GM12872 (cell line): Measurements from ENCODE around the gene DAPK2.

Source experiments
- TF ChIP-seq, protein P1 (sequence below): IDR thresholded peaks from 3 replicates; pipeline ENCODE4 v1.5.1; 2011; ENCODE audit warnings: low read depth, mild to moderate bottlenecking, low read length, moderate library complexity; ENCODE audit not compliant: insufficient read depth

The DAPK2 gene

DNA sequence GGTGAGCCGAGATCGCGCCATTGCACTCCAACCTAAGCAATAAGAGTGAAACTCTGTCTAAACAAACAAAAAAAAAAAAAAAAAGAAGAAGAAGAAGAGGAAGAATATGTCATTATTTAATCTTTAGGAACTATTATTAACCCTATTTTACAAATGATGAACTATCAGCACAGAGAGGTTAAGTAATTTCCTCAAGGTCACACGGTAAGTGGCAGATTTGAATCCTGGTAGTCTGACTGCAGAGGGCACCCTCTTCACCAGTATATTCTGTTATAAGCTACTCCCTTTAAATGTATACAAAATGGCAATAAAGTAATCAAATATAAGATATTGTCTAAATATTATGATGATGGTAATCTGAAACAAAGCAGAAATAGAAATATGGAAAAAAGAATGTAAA lies 135.1 kb downstream of the DAPK2 start:
- TF ChIP-seq, protein P1, sequence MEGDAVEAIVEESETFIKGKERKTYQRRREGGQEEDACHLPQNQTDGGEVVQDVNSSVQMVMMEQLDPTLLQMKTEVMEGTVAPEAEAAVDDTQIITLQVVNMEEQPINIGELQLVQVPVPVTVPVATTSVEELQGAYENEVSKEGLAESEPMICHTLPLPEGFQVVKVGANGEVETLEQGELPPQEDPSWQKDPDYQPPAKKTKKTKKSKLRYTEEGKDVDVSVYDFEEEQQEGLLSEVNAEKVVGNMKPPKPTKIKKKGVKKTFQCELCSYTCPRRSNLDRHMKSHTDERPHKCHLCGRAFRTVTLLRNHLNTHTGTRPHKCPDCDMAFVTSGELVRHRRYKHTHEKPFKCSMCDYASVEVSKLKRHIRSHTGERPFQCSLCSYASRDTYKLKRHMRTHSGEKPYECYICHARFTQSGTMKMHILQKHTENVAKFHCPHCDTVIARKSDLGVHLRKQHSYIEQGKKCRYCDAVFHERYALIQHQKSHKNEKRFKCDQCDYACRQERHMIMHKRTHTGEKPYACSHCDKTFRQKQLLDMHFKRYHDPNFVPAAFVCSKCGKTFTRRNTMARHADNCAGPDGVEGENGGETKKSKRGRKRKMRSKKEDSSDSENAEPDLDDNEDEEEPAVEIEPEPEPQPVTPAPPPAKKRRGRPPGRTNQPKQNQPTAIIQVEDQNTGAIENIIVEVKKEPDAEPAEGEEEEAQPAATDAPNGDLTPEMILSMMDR = no peak

DNA sequence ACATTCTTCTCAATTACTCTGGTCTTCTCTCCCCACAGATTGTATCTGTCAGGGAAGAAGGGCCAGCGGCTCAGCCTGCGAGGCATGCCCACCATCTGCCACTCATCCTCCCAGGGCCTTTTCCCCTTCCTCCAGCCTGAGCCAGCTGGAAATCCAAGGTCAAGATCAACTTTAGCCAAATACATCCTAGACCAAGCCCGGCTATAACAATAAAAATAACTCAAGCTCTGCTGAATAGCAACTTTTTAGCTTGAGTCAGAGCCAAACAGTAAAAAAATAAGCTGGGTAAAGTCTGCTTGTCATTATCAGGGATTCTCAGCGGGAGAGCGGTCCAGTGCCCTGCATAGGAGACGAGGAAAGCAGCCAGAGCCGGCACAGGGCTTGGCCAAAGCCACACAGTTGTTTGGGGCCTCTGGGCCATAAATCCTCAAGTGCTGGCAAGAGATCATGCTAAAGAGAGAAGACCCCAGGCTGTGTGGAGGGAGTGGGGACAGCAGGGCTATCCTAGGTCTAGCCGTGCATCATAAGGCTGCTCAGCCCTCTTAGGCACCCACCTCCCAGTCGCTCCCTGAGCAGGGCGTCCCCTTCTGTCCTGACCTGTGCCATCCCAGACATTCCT lies 136.4 kb downstream of the DAPK2 start:
- TF ChIP-seq, protein P1 = no peak

DNA sequence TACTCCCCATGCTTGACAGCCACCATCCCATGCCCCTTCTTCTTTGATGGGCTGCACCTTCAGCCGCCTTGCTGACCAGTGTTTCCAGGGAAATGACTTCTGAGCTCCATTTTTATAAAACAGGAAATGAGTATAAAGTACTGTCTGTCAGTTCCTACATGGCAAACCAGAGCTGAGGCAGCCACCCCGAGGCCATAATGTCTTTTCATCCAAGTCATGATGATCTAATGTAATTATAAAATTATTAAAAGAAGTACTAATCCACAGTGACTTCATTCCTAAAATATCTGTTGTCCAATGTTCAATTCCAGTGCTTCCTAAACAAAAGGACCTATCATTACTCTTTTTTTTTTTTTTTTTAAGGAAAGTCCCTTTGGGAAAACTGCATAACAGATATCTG lies 137.3 kb downstream of the DAPK2 start:
- TF ChIP-seq, protein P1 = no peak

DNA sequence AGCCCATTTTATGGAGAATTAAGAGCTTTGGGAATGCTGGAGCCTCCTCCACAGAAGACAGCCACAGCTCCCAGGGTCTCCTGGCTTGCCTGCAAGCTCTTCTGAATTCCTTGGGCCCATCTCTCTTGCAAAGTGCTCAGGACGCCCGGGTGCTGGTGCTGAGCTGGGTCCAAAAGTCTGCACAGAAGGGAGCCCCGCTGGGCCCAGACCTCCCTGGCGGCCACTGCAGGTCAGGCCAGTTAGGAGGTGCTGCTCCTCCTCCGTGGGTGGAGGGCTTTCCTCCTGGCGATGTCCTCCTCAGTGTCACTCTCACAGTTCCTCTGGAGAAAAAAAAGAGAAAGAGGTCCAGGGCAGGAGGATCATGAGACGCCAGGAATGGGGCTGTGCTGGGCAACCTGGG lies 138.0 kb downstream of the DAPK2 start:
- TF ChIP-seq, protein P1 = no peak

- TF ChIP-seq, protein P1 = no peak
Measured at GRCh38 chr15:63907521-63907920, 138.8 kb downstream of the DAPK2 start.

GRCh38 chr15:63906266-63906584 lies 140.1 kb downstream of the DAPK2 start:
- TF ChIP-seq, protein P1 = no peak

DNA sequence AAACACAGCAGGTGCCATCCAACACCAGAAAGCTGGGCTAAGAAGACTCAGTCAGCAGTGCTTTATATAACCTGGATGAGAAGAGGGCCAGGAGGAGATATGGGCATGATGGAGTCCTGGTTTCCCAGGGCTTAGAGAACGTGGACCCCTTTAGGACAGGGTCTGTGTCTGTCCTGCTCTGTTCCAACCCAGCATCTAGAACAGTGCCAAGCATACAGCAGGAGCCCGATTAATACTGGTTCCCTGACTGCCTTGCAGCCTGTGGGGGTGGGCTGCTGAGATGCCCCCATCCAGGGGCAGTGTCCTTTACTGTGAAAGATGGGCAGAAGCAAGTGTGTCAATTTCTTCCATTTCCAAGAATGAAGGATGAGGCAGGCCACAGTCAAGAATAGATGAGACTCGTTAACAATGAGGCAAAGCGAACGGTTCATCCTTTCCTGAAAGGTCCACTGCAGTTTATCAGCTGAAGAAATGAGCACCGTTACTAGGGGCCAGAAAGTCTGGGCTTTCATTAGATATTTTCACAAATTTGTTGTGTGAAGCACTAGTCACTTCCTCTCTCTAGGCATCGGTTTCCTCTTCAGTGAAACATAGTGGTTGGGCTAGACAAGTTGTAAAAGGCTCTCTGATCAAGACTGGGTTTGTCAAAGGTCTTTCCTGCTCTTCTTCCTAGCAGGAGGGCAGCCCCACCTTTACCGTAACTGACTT lies 140.6 kb downstream of the DAPK2 start:
- TF ChIP-seq, protein P1 = no peak
